ENCODE measurements around the gene IQSEC3.
A peak's percentile ranks its signal among the peaks of the same experiment; 100 is the strongest.

Gene IQSEC3

DNA sequence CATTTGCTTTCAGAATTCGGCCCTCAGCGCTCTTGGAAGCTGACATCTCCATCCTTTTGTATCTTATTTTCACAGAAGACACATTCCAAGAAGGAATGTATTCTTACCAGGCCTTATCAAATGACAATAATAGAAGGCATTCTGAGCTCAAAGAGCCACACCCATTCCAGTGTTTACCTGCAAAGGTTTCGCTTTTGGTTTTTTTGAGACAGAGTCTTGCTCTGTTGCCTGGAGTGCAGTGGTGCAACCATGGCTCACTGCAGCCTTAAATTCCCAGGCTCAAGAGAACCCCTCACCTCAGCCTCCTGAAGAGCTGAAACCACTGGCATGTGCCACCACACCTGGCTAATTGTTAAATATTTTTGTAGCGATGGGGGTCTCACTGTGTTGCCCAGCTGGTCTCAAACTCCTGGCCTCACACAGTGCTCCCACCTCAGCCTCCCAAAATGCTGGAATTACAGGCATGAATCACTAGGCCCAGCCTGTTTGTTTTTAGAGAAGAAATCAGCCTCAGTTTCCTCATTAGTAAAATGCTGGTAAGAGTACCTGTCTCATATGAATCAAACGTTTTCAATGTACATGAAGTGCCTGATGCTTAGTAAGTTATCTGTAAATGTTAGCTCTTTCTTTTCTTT, 78.2 kb downstream of the IQSEC3 start:
- no peak for DNase-seq

DNA sequence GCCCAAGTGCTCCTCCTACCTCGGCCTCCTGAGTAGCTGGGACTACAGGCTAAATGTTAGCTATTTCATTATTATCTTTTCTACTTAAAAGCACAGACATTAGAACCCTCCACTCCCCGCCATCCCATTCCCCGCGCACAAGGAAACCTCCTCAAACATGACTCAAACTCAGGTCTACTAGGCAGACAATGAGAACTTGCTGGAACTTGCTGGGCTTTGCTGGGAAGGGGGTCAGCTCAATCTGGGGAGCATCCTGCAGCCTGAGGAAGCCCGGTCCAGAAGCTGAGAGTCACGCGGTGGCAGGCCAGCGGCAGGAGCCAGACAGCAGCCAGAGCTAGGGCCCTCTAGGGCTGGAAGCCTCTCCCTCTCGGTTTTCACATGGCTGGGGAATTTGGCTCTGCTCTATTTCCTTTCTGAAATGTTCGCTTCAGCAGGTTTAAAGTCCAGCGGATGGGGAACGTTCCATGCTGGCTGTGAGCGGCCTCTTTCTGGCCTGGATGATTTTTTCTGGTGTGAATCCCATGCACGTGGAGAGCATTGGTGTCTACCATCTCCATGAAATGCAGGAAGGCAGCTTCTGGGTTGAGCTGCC, 78.9 kb downstream of the IQSEC3 start:
- no peak for DNase-seq

DNA sequence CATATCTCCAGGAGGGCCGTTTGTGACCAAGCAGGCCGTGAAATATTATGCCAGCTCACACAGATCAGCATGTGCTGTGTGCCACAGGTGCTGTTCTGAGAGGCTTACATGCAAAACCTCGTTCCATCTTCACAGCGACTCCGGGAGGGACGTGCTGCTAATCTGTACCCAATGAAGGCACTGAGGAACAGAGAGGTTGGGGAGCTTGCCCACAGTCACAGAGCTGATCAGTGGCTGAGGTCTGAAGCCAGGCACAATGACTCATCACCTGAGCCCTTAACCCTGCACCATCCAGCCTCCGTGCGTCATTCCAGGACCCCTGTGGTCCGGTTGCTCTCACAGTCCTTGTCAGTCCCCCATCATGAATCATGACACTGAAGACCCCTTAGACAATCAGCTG, 80.7 kb downstream of the IQSEC3 start:
- no peak for DNase-seq

DNA sequence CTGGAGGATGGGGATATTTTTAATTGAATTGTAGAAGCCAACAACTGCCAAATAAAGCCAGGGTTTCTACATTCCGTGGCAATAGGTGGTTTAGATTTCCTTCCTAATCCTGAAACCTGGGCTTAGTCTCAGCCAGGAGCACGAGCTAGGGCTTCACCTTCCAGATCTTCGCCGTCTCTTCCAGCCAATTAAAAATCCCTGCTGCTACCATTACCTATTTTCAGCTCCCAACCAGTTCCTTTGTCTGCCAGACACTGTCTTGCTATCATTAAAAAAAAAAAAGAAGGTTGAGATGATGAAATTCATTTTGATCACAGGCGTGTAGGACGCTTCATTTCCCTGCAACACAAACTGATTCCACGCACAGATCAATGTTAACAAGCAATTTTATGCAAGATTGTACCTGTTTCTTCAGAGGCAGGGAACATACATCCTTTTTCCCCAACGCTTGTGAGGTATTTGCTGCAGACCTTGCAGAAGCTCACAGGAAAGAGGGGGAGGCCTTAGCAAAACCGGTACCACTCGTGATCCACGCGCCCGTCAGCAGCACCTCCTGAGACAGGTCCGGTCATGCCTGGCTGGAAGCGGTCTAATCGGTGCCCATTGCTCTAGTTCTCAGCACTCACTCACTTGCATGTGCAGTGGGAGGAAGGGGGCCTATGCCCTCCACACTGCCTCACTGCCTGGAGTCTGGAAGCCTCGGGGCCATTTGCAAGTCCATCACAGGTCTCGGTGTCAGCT, 82.3 kb downstream of the IQSEC3 start:
- DNase-seq = no peak

DNA sequence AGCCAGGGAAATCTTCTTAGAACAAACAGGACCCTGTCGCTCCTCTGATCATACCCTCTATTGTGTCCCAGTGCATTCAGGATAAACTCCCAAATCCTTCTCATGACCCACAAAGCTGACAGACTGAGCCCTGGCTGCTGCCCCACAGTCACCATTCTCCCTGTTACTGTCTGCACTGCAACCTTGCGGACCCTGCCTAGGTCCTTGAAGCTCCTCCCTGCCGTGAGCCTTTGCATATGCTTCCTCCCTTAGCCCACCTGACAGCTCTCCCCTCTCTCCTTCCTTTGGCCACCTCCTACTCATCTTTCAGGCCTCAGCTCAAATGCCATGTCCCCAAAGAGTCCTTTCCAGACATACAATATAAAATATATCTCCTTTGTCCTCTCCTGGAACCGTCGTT, 85.0 kb downstream of the IQSEC3 start:
- DNase-seq = no peak

GRCh38 chr12:152440-152839, 85.9 kb downstream of the IQSEC3 start:
- DNase-seq = no peak

GRCh38 chr12:153080-153746, 86.6 kb downstream of the IQSEC3 start:
- peak; percentile 53 for DNase-seq

GRCh38 chr12:154058-154457, 87.5 kb downstream of the IQSEC3 start:
- DNase-seq = no peak

DNA sequence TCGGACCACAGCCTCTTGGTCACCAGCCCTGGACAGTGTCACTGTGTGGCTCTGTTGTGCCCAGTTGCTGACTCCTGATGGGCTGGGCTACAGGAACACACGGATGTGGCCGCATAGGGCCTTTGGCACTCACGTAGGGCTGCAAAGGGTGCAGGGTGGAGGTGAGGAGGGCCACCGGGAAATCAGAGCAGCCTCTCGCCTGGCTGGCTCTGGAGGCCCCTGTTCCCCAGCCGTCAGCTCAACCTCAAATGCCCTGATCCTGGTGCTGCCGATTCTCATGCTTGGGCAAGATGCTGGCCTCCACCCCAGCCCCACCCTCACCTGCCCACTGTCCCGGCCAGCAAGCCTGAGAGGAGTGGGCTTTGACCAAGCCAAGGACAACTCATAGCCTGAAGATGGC, 88.4 kb downstream of the IQSEC3 start:
- no peak for DNase-seq

DNA sequence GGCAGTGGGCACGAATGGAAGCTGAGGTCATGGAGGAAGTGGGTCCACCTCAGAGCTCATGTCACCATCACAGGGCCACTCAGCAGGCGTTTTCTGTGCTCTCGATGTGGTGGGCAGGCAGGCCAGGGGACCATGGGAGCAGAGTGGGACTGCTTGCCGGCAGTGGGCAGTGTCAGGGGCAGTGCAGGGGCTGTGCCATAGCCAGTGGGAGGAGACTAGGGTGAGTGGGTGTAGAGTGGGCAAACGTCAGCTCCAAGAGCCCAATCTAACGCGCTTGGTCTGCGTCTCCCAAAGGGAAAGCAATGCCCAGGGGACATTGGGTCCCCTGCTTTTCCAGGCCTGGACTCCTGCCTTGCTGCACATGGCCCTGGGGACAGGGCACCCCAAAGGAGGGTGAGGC, 89.1 kb downstream of the IQSEC3 start:
- DNase-seq = no peak

GRCh38 chr12:156945-157344, 90.4 kb downstream of the IQSEC3 start:
- DNase-seq = no peak

DNA sequence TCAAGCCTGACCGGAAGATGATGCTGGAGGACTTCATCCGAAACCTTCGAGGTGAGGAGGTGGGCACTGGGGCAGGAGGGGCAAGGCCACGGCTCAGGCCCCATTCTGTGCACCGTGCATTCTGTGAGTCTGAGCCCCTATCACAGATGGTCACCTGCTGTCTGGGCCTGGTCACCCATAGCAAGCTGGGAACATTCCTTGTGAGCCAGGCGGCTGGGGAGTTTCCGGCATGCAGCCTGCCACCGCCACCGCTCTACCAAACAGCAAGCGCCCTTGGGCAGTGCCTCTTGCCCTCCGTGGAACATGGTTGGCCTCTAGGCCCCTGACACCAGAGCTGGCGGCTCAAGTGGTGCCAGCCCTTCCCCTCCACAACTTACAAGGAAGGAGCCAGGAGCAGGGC, 91.1 kb downstream of the IQSEC3 start:
- no peak for DNase-seq

GRCh38 chr12:159156-159782, 92.7 kb downstream of the IQSEC3 start:
- DNase-seq = no peak

- no peak for DNase-seq
These were observed 94.3 kb downstream of the IQSEC3 start for GRCh38 chr12:160858-161257.

- DNase-seq = no peak
These were observed 95.3 kb downstream of the IQSEC3 start for GRCh38 chr12:161823-162222.

- no peak for DNase-seq
These were observed 96.1 kb downstream of the IQSEC3 start for GRCh38 chr12:162467-163307.

GRCh38 chr12:163406-163986, 96.9 kb downstream of the IQSEC3 start:
- DNase-seq = no peak

- DNase-seq = no peak
These were observed 97.6 kb downstream of the IQSEC3 start for GRCh38 chr12:164207-164606.

- DNase-seq = no peak
These were observed 99.3 kb downstream of the IQSEC3 start for GRCh38 chr12:165862-166368.

DNA sequence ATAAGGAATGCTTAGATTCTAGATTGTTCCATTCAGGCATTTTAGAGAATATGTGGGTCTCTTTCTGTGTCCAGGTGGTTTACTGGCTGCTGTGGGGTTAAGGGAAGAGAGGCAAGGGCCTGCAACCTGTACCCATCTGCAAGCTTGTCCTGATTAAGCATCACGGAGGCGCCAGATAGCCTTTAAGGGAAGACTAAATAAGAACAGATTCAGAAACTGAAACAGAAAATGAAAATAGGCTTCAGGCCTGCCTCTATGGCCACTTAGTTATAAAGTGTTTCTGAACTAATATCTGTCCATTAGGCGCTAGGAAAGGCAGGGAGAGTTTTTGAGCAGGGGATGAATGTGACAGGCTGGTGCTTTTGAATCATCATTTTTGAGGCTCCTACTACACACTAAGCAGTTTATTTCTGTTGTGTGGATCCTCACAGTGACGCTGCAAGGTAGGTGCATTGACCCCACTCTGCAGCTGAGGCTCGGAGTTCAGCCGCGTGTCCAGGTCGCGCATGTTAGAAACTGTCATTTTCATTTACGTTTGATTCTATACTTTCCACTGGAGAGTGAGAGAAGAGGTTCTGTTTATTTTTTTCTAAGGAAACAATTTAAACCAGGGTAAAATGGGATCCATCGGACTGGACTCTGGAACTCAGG, 100.0 kb downstream of the IQSEC3 start:
- no peak for DNase-seq

- DNase-seq = no peak
These were observed 101.5 kb downstream of the IQSEC3 start for GRCh38 chr12:167959-168600.
